Hepatic stellate cell (primary cell): Measurements from ENCODE around the gene APOBEC3A.
"Not testable (repeated sequence)": the region's sequence is repeated elsewhere in the genome, so short reads cannot be mapped to it uniquely, and the experiment has no call there.

ENCODE experiments used
- DNase-seq: peaks from one replicate; pipeline ENCODE4 v3.0.0; 2011; ENCODE audit warnings: low spot score

The APOBEC3A gene

DNA sequence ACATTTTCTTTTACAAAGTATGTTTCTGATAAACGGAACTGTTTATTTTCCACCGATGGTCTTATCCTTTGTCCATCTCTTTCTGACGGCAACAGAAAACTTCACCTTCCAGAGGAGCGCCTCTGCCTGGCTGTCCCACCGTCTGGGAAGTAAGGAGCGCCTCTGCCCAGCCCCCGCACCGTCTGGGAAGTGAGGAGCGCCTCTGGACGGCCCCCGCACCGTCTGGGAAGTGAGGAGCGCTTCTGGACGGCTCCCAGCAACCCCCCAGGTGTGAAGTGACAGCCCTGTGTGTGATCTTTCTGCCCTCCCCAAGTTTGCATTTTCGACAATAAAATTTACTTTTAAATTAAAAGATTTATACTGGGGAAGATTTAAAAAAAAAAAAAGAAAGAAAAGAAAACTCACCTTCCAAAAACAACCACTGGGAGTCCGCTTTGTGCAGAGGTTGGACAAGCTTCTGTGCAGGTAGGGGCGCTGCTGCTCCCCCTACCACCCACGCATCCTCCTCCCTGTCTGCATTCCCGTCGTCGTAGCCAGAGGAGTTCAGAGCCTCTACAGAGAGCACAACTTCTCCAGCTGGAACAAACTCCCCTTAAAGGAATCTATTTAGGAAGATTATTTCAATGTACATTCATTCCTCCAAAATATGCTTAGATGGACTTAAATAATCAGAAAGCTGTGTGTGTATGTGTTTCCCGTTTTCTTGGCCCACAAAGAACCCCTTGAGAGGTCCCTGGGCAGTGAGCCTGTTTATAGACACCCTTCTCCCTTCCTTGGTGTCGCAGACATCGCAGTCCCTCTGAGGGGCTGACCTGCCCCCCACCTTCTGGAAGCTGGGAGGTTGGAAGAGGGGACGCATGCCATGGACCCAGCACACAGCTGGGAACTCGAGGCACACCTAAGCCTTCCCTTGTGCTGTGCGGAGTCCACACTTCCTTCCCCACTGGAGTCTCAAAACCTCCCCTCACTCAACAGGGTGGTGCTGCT is 23.9 kb downstream of the APOBEC3A start:
- no peak for DNase-seq

GRCh38 chr22:38981992-38982927 is 24.9 kb downstream of the APOBEC3A start, which contains the start of gene APOBEC3B:
Gene APOBEC3B, plus strand, starts transcription at chr22:38982347. Its CDS starts 107 bp downstream, at chr22:38982454.
- DNase-seq, result peak; percentile 97

GRCh38 chr22:38984224-38984623 is 26.8 kb downstream of the APOBEC3A start:
- no peak for DNase-seq

GRCh38 chr22:38984784-38985757 is 27.7 kb downstream of the APOBEC3A start:
- DNase-seq, result not testable (repeated sequence)

- DNase-seq, result no peak
Observed at GRCh38 chr22:38986629-38987028, 29.2 kb downstream of the APOBEC3A start.

DNA sequence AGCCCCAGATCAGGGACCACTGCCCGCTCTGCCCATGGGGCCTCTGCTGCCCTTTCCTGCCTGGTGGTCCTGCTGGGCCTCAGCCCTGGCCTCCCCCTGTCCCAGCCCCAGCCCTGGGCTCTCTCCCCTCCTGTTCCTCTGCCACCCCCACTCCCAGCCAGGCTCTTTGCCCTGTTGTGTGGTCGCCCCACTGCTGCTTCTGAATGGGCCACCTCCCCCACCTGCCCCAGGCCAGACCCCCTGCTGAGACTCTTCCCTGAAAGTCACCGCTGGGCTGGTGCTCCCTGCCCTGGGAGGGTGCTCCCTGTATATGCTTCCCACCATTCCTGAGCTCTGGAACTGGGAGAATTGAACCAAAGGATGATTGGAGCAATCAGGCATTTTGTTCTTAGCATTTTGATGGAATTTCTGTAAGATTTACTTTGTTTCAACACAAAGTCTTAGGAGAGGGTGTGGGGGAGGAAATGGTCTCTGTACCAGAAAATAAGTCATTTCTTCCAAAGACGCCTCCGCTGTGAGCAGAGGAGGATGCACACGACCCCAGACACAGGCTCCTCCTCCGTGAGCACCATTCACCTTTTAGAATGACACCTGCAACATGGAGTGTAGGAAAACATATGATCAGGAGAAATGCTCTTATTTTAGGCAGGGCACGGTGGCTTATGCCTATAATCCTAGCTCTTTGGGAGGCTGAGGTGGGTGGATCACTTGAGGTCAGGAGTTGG is 29.9 kb downstream of the APOBEC3A start:
- no peak for DNase-seq

- no peak for DNase-seq
Observed at GRCh38 chr22:38989466-38989865, 32.1 kb downstream of the APOBEC3A start.

- DNase-seq, result not testable (repeated sequence)
Observed at GRCh38 chr22:38992871-38993371, 35.5 kb downstream of the APOBEC3A start.

DNA sequence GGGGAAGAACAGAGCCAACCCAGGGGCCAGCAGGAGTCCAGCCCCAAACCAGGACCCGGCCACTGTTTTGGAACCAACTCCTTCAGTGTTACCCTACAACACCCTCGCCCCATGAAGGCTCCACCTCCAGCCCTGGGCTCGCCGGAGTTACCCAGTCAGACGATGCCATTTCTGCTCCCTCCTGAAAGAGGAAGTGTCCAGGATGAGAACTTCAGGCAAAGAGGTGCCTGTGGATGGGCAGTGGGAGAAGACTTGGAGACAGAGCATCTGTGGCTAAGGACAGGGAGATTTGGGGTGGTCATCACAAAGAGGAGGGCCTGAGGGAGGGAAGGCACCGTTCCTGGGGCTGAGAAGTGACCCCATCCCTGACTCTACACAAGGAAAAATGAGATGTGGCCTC is 38.7 kb downstream of the APOBEC3A start:
- DNase-seq, result no peak

- no peak for DNase-seq
Observed at GRCh38 chr22:38997518-38997917, 40.1 kb downstream of the APOBEC3A start.

DNA sequence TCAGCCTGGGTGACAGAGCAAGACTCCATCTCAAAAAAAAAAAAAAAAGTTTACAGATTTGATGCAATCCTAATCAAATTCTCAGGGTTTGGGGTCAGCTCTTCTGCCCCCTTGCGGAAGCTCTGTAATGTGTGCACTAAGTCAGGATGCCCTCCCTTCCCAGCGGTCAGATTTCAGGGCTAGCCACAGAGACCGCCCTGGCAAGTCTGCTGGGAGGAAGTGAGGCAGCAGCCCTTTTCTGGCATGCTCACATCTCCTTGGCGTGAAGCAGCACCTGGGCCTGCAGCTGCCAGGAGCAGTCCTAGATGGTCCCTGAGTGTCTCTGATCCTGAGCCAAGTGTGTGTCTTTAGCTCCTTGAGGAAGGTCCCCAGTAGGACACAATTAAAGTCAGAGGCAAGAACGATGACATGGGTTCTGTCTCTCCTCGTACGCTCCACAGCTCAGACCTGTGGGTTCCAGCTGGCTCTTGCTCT is 45.8 kb downstream of the APOBEC3A start:
- peak; percentile 87 for DNase-seq

DNA sequence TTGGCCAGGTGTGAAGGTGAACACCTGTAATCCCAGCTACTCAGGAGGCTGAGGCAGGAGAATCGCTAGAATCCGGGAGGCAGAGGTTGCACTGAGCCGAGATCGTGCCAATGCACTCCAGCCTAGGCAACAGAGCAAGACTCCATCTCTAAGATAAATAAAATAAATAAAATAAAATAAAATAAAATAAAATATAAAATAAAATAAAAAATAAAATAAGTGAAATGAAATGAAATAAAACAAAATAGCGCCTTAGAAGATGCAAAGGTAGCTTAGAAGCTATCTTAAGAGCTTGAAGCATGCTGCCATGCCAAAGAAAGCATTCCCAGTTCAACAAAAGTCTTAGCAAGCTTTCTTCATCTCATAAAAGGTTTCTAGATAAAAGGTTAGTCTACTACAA is 49.8 kb downstream of the APOBEC3A start:
- DNase-seq, result no peak

- not testable (repeated sequence) for DNase-seq
Observed at GRCh38 chr22:39008271-39008850, 51.0 kb downstream of the APOBEC3A start.

- DNase-seq, result no peak
Observed at GRCh38 chr22:39010946-39011345, 53.5 kb downstream of the APOBEC3A start.
